Kidney epithelial cell (primary cell): ENCODE measurements around the gene GRIA4. TPM values are rescaled to one million over a fixed set of nuclear protein-coding genes. Genes with fewer than 3 reads are reported as not detected.

Experiments used
- DNase-seq: peaks from one replicate; pipeline ENCODE4 v3.0.0-alpha.2; 2010; ENCODE audit warnings: low read depth
- H3K27me3 ChIP-seq: 2 replicates; pipeline ENCODE4 v1.6.0; 2011; ENCODE audit warnings: low read length; ENCODE audit not compliant: control insufficient read depth, insufficient read depth
- H3K36me3 ChIP-seq: 2 replicates; pipeline ENCODE4 v1.5.1; 2011; ENCODE audit warnings: low read length; ENCODE audit not compliant: control insufficient read depth, insufficient read depth
- H3K4me3 ChIP-seq: 2 replicates; pipeline ENCODE4 v1.5.1; 2011; ENCODE audit warnings: low read depth, mild to moderate bottlenecking, control low read depth, low read length
- total RNA-seq: library from RNA; depleted of rRNA; stranded (reverse); fragments of >200 nt; gene quantifications from 2 replicates; pipeline ENCODE4 v1.2.3, GENCODE V29; 2015
- TF ChIP-seq, protein P1 (sequence below): IDR thresholded peaks from 2 replicates; pipeline ENCODE4 v1.5.1; 2011; ENCODE audit warnings: mild to moderate bottlenecking, moderate library complexity, low read length, control low read depth, inconsistent platforms; ENCODE audit not compliant: insufficient read depth, poor library complexity, severe bottlenecking

Gene GRIA4
- total RNA-seq, 1 donor from 2014 or later, result not detected

DNA sequence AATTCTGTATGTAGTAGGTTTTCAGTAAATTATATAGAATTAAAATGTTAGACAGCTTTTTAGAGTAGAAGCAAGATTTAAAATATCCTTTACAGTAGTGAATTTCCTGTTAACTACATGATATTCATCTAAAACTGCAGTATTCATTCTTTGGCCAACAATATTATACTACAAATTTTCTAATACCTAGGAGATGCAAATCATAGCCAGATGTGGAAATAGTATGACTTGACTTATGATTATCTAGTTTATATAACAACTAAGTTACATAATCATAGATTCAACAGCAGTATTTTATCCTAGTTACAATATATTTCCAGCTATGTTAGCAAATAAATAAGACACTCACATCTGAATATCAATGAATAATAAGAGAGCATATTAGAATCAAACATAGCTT, 249.0 kb downstream of the GRIA4 start:
- no peaks in the 10 kb centered on the region for H3K27me3 ChIP-seq
- no peaks in the 10 kb centered on the region for H3K36me3 ChIP-seq
- TF ChIP-seq, protein P1, sequence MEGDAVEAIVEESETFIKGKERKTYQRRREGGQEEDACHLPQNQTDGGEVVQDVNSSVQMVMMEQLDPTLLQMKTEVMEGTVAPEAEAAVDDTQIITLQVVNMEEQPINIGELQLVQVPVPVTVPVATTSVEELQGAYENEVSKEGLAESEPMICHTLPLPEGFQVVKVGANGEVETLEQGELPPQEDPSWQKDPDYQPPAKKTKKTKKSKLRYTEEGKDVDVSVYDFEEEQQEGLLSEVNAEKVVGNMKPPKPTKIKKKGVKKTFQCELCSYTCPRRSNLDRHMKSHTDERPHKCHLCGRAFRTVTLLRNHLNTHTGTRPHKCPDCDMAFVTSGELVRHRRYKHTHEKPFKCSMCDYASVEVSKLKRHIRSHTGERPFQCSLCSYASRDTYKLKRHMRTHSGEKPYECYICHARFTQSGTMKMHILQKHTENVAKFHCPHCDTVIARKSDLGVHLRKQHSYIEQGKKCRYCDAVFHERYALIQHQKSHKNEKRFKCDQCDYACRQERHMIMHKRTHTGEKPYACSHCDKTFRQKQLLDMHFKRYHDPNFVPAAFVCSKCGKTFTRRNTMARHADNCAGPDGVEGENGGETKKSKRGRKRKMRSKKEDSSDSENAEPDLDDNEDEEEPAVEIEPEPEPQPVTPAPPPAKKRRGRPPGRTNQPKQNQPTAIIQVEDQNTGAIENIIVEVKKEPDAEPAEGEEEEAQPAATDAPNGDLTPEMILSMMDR, result no peak
- no peak overlapping the region for H3K4me3 ChIP-seq
- DNase-seq, result no peak

DNA sequence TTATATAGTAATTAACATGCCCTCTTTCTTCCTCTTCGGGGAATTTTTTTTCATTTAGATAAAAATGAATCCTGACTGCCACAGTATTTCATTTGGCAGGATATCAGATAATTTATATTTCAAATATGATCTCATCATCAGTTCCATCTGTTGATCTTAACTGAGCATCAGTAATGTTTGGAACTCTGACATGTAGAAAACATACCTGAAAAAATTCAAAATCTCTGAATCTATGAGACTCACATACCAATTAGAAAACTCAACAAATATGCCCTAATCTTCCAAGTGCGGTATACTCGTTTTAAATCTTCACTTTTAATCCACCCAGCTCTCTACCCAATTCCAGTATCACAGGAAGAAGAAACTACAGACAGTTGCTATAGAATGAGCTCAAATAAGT, 250.2 kb downstream of the GRIA4 start:
- no peaks in the 10 kb centered on the region for H3K27me3 ChIP-seq
- no peak overlapping the region for H3K4me3 ChIP-seq
- DNase-seq, result no peak
- TF ChIP-seq, protein P1, result no peak
- H3K36me3 ChIP-seq, result no peaks in the 10 kb centered on the region

DNA sequence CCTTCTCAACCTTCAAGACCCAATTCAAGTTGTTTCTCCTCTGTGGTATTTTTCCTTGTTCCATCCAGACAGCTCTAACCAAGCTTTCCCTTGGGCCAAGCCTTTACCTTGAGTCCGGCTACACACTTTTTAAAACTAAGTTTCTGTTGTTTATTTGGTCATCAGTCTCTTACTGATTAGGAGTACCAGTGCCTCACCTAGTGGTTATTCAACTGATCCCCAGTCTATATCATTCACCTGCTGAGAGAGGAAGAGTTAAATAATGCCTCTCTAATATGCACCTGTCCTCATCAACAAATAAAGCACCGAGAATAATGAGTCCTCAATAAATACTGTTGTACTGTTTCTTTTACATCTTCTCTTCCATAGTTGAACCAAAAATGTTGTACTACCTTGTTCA, 251.4 kb downstream of the GRIA4 start:
- H3K27me3 ChIP-seq, result no peaks in the 10 kb centered on the region
- DNase-seq, result no peak
- no peak overlapping the region for H3K4me3 ChIP-seq
- H3K36me3 ChIP-seq, result no peaks in the 10 kb centered on the region
- TF ChIP-seq, protein P1, result peak; percentile 65

DNA sequence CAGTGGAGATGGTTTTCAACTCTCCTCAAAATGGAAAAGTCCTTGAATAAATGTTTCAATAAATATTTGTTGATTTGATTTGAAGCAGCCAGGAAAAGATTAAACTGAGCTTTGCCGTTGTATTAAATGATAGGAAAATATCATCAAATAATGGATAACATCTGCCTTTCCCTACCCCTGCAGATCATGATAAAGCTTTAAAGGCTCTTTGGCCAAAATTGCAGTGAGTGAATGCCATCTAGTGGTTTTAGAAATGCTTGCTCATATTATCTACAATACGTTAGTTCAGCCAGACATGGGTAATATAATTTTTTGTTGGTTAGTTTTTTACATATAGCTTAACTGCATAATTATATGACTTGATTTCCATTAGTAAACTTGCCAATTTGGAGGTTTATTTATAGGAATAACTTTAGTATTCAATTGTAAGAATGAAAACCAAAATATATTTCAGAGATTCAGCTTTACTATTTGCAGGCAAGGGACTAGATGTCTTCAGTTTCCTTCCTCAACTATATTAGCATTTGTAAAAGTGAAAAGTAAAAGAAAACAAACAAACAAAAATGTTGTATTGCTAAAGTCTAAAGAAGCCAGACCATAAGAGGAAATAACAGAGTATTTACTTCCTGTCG, 253.0 kb downstream of the GRIA4 start:
- TF ChIP-seq, protein P1, result peak; percentile 52
- H3K36me3 ChIP-seq, result no peaks in the 10 kb centered on the region
- DNase-seq, result no peak
- H3K27me3 ChIP-seq, result no peaks in the 10 kb centered on the region
- no peak overlapping the region for H3K4me3 ChIP-seq

DNA sequence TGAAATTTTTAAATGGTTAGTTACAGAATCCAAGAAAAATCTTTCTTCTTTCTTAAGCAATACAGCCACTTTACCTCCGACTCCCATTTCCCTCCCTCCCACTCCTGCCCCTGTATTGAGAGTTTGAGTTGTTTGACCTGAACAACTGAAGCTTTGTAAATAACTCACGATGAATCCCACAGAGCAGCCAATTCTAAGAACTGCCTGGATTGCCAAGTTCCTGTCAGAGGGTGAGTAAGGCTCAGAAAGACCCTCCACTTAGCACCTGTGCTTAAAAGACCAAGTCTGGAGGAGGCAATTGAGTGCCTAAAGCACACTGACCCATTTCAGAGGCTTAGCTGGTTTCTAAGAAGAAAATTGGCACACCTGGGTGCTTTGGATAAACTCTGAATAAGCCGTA, 253.7 kb downstream of the GRIA4 start:
- no peak for DNase-seq
- H3K27me3 ChIP-seq, result no peaks in the 10 kb centered on the region
- no peaks in the 10 kb centered on the region for H3K36me3 ChIP-seq
- TF ChIP-seq, protein P1, result no peak
- H3K4me3 ChIP-seq, result no peak overlapping the region

DNA sequence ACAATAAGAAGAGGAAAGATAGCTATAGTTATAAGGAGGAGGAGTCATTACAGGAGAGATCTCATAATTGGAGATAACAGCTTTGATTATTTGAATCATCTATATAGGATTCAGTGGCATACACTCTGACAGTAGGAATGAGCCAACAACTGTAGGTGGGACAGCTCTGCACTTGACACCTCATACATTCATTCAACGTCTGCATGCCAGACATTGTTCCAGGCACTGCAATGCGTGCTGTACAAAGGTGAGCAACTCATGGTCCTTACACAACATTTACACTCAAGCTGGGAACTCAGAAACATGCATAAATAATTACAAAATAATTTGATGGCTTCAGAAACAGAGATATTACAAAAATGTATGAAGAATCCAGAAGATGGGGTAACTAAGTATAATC, 257.9 kb downstream of the GRIA4 start:
- no peak for DNase-seq

More for the DNA sequence above, 257.9 kb downstream of the GRIA4 start:
- Histone ChIP-seq H3K4me3 (no peak overlapping the region), H3K27me3 (no peaks in the 10 kb centered on the region), H3K36me3 (no peaks in the 10 kb centered on the region)
- TF ChIP-seq, protein P1, result no peak
